CD1c-positive myeloid dendritic cell (primary cell): Measurements from ENCODE around the gene AXIN1.
"Not testable (repeated sequence)": the region's sequence is repeated elsewhere in the genome, so short reads cannot be mapped to it uniquely, and the experiment has no call there.

ENCODE experiments used
- DNase-seq: peaks from one replicate; pipeline ENCODE4 v3.0.0-alpha.2; 2016; ENCODE audit errors: extremely low spot score

AXIN1 gene

DNA sequence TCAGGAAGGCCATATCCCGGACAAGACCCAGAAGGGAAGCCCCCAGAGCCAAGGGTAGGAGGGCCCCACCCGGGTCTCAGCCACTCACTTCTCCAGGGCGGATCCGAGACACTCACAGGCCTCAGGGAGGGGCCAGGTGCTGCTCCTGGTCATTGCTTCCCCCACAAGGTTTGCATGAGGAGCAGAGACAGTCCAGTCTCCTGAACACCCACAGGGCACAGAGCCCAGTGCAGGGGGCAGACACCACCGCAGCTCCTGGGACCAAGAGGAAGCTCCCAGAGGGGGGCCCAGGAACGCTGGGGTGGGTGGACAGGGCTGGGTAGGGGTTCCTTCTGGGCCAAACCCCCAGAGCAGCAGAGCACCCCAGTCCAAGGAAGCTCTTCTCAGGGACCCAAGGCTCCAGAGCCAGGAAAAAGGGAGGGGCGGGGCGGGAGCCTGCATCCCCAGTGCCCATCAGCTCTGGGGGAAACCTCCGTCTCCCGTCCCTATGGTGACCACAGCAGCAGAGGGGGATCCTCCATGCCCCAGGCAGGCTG is 18.5 kb upstream of the AXIN1 start:
- DNase-seq: no peak

DNA sequence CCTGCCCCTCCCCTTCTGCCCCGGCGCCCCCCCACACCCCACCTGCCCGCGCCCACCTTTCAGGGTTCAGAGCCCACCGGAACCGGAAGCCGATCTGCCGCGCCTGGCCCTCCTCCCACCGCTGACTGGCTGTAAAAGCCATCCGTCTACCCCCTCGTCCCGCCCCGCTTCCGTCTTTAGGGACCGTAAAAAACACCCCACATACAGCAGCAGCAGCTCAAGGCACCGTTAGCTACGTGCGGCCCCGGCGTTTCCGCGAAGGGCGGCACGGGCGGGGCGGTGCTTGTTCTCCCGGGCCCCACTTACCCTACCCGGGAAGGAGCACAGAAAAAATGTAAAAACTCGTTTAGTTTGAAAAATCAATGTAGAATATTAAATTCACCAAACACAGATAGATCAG is 17.9 kb upstream of the AXIN1 start, which contains the start of gene MRPL28:
Gene MRPL28, minus strand, starts transcription at position 96 of the 400 bp plus-strand sequence. CDS start 320 bp downstream, outside the sequence.
- DNase-seq: peak; percentile 96

DNA sequence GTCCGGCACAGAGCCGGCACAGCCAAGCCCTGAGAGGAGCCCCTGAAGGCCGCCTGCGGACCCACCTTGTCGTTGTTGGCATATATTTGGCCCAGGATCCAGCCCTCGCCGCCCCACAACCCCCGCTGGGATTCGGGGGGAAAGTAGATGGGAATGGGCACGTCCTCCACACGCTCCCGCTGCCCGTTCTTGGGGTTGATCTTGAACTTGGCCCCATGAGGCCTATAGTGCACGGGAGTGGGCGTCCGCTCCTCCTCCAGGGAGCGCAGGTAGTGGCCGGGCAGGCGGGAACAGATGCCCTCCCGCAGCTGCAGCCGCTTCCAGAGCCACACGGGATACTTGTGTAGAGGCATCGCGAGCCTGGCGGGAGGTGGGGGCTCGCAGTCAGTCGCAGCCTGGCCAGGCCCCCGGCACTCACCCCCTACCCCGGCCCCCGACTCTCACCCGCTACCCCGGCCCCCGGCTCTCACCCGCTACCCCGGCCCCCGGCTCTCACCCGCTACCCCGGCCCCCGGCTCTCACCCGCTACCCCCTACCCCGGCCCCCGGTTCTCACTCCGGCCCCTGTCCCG is 17.4 kb upstream of the AXIN1 start:
- no peak for DNase-seq

DNA sequence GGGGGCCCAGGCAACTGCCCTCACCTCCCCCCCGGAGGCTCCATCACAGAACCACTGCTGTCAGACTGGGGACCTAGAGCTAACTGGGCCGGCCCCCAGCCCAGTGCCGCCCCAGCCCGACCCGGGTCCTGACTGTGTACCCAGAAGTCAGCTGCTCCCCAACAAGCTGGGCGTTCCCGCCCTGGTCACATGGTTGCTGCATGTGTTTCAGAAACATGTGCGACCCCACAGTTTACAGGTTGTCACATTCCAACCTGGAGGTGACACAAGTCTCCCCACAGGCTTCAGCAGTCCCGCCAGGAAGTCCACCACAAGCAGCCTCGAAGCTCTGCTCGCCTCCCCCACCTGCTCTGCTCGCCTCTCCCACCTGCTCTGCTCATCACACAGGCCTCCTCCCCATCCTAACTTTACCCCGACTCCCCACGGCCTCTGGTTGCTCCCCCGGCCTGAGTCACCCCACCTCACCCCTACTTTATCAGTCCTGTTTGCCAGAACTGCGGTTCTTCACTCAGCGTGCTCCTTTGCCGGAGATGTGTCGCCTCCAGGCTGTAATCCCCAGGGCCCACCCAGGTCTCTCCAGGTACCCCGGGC is 16.8 kb upstream of the AXIN1 start:
- no peak for DNase-seq

DNA sequence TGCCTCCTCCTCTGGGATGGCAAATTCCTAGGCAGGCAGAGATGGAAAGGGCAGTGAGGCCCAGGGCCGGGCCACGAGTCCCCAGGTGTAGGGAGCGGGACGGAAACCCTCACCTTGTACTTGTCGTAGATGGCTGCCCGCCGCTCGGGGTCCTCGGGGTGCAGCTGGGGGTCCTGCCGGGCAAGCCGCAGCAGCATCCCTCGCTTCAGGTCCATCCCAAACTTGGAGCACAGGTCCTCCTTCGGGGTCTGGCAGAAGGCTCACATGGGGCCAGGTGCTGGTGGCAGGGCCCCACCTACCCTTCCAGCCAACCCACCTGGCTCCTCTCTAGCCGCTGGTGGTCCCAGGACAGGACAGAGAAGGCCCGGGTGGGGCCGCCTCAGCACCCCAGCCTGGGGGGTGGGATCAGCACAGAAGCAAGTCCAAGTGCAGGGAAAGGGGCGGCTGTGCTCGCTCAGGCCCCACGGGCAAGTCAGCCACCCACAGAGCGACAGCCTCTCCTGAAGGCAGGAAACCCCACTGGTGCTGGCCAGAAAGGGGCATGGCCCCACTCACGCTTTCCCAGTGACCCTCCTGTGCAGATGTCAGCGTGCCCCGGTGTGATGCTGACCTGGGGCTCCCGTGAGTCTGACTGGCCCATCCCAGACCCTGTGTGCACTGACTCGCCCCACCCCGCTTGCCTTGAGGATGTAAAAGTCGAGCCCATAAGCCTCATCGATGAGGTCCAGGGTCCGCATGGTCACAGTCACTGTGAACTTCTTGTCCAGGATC is 16.1 kb upstream of the AXIN1 start:
- DNase-seq: no peak

DNA sequence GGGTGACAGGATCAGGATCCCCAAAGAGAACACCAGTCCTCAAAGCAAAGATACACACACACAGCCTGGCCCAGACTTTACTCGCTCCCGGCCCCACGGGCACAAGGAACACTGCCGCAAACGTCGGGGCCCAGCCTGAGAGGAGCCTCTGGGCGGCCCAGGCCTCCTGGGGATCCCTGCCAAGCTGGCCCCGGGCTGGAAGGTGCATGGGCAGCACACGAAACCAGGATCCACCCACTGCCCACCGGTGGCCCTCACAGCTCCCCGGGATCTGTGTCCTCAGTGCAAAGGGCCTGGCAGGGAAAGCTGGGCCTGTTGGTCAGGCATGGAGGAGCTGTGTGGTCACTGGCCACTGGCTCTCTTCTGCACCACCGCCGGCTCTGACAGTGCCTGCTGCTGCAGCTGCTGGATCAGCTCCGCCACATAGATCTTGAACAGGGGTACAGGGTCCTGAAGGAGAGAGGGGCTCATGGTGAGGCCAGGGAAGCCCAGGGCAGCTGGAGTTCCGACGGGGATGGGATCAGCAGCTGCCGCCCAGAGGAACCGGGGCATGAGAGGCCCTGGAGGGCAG is 14.9 kb upstream of the AXIN1 start:
- DNase-seq: no peak

DNA sequence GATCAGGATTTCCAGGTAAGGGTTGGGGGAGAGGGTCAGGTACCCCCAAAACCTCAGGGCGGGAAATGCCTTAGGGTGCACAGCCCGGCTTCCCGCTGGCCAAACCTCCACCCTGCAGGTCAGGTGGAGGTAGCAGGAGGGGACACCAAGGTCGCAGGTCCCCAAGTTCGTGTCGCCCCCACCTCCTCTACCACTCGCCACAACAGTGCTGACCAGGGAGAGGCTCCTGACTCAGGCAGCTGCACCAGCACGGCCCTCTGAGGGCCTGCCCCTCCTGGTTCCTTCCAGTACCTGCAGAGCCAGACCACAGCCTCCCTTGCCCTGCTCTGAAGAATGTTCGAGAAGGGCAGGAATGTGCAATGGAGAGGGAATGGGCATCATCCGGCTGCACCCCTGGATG is 14.0 kb upstream of the AXIN1 start:
- no peak for DNase-seq

DNA sequence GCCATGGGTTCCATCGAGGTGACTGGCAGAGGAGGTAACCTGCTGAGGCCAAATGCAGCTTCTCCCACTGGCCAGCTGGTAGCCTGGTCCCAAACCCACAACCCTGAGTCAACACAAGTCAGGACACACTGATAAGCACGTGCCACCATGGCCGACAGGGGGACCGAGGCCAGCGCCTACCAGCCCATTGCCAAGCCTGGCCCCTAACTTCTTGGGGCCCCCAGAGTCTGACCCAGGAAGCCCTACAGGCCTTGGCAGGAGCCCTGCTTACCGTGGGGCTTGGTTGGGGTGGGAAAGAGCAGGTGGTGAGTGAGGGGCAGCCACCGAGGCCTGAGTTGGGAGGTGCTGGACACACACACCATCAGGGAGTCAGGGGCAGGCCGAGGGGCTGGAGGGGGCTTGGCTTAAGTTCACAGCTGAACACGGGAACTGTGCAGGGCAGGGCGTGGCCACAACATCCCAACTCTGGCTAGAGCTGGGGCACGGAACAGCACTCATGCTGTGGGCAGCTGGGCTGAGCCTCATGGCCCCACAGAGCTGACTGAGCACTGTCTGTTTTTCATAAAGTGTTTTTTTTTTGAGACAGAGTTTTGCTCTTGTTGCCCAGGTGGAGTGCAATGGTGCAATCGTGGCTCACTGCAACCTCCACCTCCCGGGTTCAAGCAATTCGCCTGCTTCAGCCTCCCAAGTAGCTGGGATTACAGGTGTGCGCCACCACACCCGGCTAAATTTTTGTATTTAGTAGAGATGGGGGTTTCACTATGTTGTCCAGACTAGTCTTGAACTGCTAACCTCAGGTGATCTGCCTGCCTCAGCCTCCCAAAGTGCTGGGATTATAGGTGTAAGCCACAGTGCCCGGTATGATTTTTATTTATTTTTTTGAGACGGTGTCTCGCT is 12.3 kb upstream of the AXIN1 start:
- no peak for DNase-seq

DNA sequence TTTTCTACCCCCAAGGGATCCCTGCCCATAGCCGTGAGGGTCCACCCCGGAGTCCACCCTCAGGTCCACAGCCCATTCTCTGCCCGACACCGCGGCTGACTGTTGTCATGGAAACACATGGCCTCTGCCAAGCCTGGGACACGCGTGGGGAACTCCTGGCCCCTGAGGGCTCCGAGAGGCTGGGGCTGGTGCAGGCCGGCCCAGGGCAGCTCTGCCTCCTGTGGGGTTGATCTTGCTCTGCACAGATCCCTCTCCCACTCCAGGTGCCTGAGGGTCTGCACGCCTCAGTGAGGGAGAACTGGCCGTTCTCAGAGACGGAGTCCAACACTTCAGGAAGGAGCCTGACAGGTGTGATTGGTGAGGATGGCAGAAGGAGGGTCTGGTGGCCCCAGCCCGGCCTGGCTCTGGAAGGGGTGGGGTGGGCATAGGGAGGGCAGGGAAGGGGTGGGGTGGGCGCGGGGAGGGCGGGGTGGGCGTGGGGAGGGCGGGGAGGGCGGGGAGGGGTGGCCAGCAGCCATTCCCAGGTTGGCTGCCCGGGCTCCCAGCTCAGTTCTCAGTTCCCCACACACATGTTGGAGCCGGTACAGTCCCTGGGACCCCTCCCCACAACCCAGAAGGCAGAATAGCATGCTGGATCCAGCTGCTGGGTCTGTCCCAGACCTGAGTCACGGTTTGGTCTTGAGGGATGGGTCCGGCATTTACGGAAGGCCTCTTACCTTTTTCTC is 11.4 kb upstream of the AXIN1 start:
- no peak for DNase-seq

DNA sequence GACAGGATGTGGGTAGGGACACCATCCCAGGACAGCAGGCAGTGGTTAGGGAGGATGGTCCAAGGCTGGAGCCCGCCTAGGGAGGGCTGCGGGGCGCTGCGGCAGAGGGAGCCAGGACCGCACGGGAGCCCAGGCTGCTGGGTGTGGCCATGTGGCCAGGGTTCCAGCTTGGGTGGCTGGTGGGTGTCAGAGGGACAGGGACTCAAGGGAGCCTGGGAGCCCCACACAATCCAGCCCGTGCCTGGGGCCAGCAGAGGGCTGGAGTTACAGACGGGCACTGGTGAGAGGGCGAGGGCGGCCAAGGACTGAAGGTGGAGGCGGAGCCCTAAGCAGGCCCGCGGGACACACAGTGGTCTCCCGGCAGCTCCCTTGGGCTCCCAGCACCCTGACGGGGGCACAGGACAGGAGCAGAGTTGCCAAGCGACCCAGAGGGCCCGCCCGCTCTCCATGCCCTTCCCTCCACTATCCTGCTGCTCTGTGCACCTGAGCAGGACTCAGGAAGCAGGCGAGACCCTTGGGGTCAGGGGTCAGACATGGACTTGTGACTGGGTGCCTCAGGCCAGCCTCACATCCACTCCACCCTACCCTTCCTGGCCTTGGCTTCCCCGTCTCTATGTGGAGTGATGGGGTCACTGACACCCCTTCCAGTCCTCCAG is 10.7 kb upstream of the AXIN1 start:
- DNase-seq: no peak

DNA sequence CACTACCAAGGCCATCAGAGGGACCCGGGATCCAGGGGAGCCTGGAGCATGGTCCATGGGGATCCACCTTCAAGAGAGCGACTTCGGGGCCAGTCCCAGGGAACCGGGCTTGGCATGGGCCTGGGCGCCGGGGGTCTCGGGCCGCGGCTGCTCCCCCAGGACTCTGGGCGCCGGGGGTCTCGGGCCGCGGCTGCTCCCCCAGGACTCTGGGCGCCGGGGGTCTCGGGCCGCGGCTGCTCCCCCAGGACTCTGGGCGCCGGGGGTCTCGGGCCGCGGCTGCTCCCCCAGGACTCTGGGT is 10.1 kb upstream of the AXIN1 start:
- not testable (repeated sequence) for DNase-seq

DNA sequence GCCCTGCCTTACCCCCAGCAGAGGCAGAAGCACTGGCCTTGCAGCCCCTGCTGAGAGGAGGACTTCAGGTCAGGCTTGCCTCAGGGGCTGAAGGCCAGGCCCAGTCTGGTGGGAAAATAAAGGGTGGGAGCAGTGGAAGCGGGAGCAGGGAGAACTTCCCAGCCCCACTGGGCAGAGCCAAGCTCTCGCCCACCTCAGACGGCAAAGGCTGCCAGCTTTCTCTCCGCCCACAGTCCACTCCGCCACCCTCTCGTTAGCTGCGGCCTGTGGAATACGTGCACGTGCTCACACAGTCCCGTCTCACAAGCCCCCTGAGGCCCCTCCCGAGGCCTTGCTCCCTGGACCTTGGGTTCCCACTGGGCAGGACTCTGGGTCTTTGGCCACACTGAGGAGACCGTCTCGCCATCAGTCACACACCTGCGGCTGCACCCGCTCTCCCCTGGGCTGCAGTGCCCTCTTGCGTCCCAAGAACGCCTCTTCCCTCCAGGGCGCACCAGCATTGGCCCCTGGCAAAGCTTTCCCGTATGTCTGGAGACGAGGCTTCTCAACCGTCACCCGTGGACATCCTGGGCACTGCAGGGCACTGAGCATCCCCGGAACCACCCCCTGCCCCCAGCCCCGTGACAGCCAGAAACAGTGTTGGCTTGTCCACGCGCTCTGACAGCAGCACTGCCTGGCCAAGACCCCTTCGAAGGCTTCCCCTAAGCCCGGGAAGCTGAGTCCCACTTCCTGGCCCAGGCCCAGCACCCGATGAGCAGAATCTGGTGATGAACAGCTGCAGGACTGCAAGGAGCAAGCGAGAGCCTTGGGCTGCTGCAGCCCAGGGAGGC is 9.6 kb upstream of the AXIN1 start:
- DNase-seq: peak; percentile 76

DNA sequence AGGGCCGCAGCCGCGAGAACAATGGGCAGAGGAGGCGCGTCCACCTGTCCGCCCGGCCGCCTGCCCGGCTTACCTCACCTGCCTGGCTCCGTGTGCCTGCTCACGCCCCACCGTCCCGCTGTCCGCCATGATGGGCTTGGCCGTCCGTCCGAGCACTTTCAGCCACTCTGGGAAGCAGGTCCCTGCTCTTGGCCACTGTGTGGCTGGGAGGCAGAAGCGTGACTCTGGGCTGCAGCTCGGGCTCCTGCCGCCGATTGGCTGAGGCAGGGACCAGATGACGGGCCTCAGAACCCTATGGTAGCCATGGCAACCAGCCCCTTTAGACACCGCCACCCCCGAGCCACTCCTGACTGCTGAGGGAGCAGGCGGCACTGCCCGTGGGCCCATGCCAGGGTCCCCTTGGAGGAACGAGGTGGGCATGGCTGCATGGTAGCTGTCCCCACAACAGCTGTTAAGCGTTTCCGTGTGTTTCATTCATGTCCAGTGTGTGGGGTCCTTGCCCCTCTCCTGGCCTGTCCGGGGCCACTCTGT is 8.9 kb upstream of the AXIN1 start:
- no peak for DNase-seq

DNA sequence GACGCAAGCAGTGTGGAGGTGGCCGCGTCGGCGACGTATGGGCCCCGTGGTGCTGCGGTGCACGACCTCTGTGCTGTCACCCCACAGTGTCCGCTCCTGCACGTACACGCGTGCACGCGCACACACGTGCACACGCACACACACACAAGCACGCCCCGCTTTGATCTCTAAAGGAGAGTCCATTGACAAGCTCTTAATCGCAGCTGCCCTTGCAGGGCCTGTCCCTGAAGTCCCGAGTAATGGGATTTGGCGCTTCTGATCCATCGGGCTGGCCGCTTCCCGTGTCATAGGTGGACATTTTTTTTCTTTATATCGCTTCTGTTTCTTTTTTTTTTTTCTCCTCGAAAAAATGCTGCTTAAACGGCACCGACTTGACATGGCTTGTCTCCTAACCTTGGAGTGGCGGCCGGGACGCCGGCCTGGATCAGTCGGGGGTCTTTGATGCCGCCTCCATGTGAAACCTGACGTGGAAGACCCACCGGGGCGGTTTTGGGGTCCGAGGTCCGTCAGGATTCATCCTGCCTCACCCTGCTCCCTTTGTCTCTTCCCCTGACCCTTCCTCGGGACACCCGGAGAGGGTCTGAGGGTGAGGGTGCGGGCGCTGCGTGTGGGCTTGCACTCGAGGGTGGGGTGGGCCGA is 8.3 kb upstream of the AXIN1 start:
- DNase-seq: no peak

DNA sequence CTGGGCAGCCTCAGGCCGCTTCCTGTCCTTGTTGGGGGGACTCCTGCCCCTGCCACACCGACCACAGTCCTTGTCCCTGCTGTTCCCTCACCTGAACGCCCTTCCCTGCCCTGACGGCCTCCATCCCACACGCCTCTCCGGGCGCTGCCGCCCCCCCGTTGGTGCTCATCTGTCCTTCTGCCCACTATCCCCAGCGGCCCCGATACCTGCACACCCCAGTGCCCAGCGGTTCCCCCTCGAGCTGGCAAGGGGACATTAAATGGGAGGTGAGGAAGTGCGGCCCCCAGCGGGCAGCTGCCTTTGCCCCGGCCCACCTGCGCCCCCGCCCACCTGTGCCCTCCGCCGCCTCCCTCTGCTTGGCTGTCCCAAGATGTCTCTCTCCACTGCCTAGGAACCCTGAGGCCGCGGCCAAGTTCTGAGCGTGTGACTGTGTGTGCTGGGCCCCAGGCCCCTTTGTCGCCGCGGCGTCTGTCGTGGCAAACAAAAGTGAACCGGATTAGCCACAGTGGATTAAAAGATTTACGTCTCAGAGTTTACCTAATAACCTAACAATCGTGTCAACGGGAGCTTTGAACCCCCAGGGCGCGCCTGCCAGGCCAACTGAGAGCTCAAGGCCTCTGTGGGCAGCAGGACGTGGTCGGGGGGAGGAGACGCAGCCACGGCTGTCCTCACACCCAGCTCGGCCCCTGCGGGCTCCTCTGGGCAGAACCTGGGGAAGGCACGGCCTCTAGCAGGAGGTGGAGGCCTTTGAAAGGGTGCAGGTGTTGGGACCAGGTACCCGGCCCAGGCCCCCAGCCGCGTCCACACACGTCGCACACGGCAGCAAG is 7.6 kb upstream of the AXIN1 start:
- DNase-seq: no peak

DNA sequence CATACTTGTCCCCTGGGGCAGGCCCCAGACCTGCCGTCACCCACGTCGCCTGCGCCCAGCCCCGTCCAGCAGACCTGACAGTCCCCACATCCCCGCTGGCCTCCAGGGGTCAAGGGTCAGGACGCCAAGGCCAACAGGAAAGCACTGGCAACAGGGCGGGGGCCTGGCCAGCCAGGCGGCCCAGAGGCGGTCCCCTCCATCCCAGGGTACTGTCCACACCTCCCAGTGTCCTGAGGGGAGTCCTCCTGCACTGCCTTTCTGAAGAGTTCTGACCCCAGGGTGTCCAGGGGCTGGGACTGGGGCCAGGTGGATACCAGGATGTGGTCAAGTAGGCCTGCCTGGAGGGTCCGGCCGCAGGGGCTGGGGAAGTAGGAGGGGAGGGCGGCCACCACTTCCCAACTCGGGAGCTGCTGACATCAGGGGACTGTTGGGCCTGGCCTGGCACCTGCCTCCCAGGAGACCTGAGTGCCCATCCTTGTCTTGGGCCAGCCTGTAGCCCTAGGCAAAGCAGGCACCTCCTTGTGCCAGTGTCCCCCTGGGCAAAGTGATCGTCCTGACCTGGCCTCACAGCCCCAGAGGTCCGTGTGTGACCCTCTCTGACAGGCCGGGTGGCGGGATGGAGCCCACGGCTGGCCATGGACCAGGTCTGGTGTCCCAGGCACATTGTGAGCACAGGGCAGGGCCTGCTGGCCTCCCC is 6.7 kb upstream of the AXIN1 start:
- no peak for DNase-seq

DNA sequence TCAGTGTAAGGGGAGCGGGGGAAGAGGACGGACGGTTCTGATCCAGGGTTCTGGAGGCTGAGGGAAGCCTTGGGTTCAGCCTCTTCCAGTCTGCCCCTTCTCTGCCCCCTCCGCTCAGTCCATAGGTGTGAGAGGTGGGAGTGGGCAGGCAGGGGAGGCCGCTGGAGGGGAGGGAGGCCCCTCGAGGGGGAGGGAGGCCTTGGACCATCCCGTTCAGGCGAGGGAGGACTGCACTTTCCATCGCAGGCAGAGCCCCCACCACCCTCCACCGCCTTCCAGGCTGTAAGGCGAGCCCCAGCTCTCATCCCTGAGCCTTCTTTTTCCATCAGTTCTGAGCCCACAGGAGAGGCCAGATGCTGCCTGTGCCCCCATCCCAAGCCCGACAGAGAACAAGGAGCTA is 4.2 kb upstream of the AXIN1 start:
- DNase-seq: no peak
